Natural killer cell (primary cell): ENCODE results near the gene SP140. TPM values are rescaled to one million over a fixed set of nuclear protein-coding genes. Genes with fewer than 3 reads are reported as not detected.

ENCODE experiments used
- ATAC-seq, 3 donors: fragments of 150-1000 bp in 2 of 3; fragments of 200-7000 bp in 1 of 3; cut with Tn5 transposase; 1 replicate in 1 of 3; 2 replicates in 2 of 3; pipeline ENCODE4 v1.10.0; 2021; ENCODE audit warnings: mild to moderate bottlenecking in 2 of 3, moderate library complexity in 2 of 3
- DNase-seq, 2 donors: peaks; one replicate each; pipeline versions ENCODE4 v3.0.0 to v3.0.0-alpha.2; 2013 to 2021; ENCODE audit warnings: mixed read lengths in 1 of 2
- H3K27ac ChIP-seq: one replicate; pipeline ENCODE4 v1.5.1; 2013; ENCODE audit warnings: mild to moderate bottlenecking, low read length
- H3K27me3 ChIP-seq: one replicate; pipeline ENCODE4 v1.6.1; 2013; ENCODE audit warnings: low read length; ENCODE audit not compliant: control insufficient read depth, insufficient read depth
- H3K36me3 ChIP-seq: one replicate; pipeline ENCODE4 v1.6.1; 2013; ENCODE audit warnings: low read length; ENCODE audit not compliant: control insufficient read depth, insufficient read depth
- H3K4me1 ChIP-seq: one replicate; pipeline ENCODE4 v1.6.1; 2013; ENCODE audit warnings: low read length; ENCODE audit not compliant: control insufficient read depth, insufficient read depth
- H3K4me3 ChIP-seq: one replicate; pipeline ENCODE4 v1.5.1; 2013; ENCODE audit warnings: low read length
- H3K9me3 ChIP-seq: one replicate; pipeline ENCODE4 v1.6.1; 2013; ENCODE audit warnings: low read length; ENCODE audit not compliant: control insufficient read depth, insufficient read depth
- H3K27ac Mint-ChIP-seq, 2 donors: one replicate each; pipeline ENCODE4 v1.8.0; 2022; ENCODE audit warnings: mild to moderate bottlenecking in 2 of 2, mixed read lengths in 2 of 2, moderate library complexity in 1 of 2
- H3K27me3 Mint-ChIP-seq, 2 donors: one replicate each; pipeline ENCODE4 v1.8.0; 2022; ENCODE audit warnings: low read depth in 2 of 2, mixed read lengths in 2 of 2
- H3K36me3 Mint-ChIP-seq: one replicate; pipeline ENCODE4 v1.8.0; 2022; ENCODE audit warnings: mixed read lengths
- H3K4me1 Mint-ChIP-seq, 2 donors: one replicate each; pipeline ENCODE4 v1.8.0; 2022; ENCODE audit warnings: mixed read lengths in 2 of 2
- H3K4me3 Mint-ChIP-seq: one replicate; pipeline ENCODE4 v1.8.0; 2022; ENCODE audit warnings: mild to moderate bottlenecking, moderate library complexity, mixed read lengths
- H3K9me3 Mint-ChIP-seq, 2 donors: one replicate each; pipeline ENCODE4 v1.8.0; 2022; ENCODE audit warnings: mixed read lengths in 2 of 2
- WGBS: methylation state at CpG from one replicate; pipeline ENCODE4 v1.1.7; 2013; ENCODE audit warnings: missing lambda C conversion rate; ENCODE audit not compliant: insufficient coverage; 5-methylcytosine and 5-hydroxymethylcytosine counted together
- intact Hi-C: fragments of 100-400 bp; cut with micrococcal nuclease; formaldehyde crosslinking; loops from one replicate; pipeline ENCODE4 v1.14.2; 2022
- total RNA-seq, 4 donors: library from RNA; stranded (reverse); fragments of 120-200 nt in 1 of 4; gene quantifications; one replicate each; pipeline versions ENCODE4 v1.2.3 to v1.2.4, GENCODE V29; 2013 to 2022
- TF ChIP-seq, protein P1 (sequence below): fragments of 200-600 bp; IDR thresholded peaks from one replicate; pipeline ENCODE4 v1.8.0; 2022; ENCODE audit warnings: antibody characterized with exemption

SP140 gene
- total RNA-seq, 3 donors from 2014 or later (not counting 1 experiment from before 2014, with no cell fraction given): 69.1 to 89.9 (median 77.4) TPM

DNA sequence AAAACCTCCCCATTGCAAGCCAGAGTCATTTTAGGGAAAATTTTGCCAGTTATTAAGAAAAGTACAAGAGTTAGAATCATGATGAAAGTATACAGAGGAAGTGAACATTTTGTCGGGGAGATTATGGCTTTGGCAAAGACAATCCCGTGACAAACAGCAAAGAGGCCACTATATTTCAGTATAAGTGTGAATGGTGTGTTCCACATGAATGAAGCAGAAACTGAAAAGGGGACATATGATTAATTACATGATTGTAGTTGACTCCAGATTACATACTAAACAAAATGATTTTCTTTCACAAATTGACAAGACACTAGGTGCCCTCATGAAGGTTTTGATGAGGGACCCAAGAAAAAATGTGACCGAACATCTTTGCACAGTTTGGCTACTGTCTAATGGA, 42.0 kb downstream of the SP140 start:
- no peak overlapping the region for H3K4me3 Mint-ChIP-seq
- peaks cover 0 to 3% of the 10 kb centered on the region in 2 donors for H3K9me3 Mint-ChIP-seq
- H3K27me3 Mint-ChIP-seq: no peaks in the 10 kb centered on the region
- Histone ChIP-seq H3K4me3 (no peak overlapping the region), H3K9me3 (no peaks in the 10 kb centered on the region), H3K4me1 (no peaks in the 10 kb centered on the region), H3K36me3 (peaks cover 57% of the 10 kb centered on the region), H3K27me3 (no peaks in the 10 kb centered on the region), H3K27ac (peak overlapping the region; percentile 25)
- DNase-seq (no peak), ATAC-seq (no peak)
- H3K36me3 Mint-ChIP-seq: peaks cover 42% of the 10 kb centered on the region
- WGBS: 59% methylated on average over 3 of the region's 3 CpGs
- no peak overlapping the region for H3K27ac Mint-ChIP-seq
- TF ChIP-seq, protein P1, sequence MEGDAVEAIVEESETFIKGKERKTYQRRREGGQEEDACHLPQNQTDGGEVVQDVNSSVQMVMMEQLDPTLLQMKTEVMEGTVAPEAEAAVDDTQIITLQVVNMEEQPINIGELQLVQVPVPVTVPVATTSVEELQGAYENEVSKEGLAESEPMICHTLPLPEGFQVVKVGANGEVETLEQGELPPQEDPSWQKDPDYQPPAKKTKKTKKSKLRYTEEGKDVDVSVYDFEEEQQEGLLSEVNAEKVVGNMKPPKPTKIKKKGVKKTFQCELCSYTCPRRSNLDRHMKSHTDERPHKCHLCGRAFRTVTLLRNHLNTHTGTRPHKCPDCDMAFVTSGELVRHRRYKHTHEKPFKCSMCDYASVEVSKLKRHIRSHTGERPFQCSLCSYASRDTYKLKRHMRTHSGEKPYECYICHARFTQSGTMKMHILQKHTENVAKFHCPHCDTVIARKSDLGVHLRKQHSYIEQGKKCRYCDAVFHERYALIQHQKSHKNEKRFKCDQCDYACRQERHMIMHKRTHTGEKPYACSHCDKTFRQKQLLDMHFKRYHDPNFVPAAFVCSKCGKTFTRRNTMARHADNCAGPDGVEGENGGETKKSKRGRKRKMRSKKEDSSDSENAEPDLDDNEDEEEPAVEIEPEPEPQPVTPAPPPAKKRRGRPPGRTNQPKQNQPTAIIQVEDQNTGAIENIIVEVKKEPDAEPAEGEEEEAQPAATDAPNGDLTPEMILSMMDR: no peak
- peaks cover 7 to 21% of the 10 kb centered on the region in 2 donors for H3K4me1 Mint-ChIP-seq
- intact Hi-C loops: no loop called here

DNA sequence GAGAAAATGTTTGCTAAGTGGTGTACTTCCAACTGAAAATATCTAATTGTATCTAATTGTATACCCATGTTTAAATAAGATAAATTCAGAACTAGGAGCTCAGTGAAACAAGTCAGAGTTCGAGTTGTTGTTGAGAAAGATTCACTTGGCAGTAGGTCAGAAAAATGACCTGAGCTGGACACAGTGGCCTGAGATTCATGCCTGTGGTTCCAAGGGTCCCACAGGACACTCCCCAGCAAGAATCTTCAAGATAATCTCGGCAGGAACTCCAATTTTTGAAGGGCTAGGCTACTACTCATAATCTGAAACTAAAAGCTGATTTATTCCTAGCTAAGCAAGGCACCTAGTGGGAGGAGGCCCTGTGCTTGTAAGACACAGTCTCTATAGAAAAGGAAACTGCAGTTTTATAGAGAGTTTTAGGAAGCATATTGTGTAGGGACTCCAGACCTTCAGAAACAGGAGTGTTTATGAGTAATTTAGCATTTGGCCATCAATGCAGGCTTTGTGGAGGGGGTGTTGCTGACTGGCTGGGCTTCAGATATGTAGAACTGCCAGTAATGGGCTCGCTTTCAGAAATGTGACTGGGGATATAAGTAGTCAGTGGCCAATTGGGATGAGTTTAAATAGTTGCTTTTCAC, 43.2 kb downstream of the SP140 start:
- 89% methylated on average over 3 of the region's 3 CpGs for WGBS
- Histone ChIP-seq H3K4me1 (no peaks in the 10 kb centered on the region), H3K36me3 (peaks cover 63% of the 10 kb centered on the region), H3K27ac (no peak overlapping the region), H3K9me3 (no peaks in the 10 kb centered on the region), H3K4me3 (no peak overlapping the region), H3K27me3 (no peaks in the 10 kb centered on the region)
- Mint-ChIP-seq H3K36me3 (peaks cover 46% of the 10 kb centered on the region), H3K4me3 (no peak overlapping the region), H3K9me3 (peaks cover 0 to 3% of the 10 kb centered on the region in 2 donors), H3K27ac (no peak overlapping the region), H3K27me3 (no peaks in the 10 kb centered on the region), H3K4me1 (peaks cover 0 to 11% of the 10 kb centered on the region in 2 donors)
- ATAC-seq (no peak), DNase-seq (no peak)
- intact Hi-C loops: no loop called here
- TF ChIP-seq, protein P1: no peak

DNA sequence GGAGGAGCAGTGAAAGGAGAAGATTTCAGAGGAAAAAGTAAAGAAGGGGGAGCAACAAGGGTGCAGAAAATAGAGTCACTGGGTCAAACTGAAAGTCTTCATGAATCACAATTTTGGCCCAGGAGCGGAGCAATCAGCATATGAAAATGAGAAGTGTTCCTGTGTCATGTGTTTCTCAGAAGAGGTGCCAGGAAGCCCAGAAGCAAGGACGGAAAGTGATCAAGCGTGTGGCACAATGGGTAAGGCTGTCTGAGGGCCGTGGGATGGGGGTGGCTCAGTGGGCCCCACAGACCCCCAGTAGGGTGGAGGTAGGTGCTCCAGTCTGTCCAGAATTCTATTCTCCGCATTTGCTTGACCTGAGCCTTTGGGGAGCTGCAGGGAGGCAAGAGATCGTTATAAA, 44.2 kb downstream of the SP140 start:
- peaks cover 0 to 2% of the 10 kb centered on the region in 2 donors for H3K4me1 Mint-ChIP-seq
- DNase-seq (no peak), ATAC-seq (no peak)
- H3K9me3 Mint-ChIP-seq: peaks cover 0 to 3% of the 10 kb centered on the region in 2 donors
- Histone ChIP-seq H3K27ac (no peak overlapping the region), H3K4me1 (no peaks in the 10 kb centered on the region), H3K4me3 (no peak overlapping the region), H3K27me3 (no peaks in the 10 kb centered on the region), H3K36me3 (peaks cover 69% of the 10 kb centered on the region), H3K9me3 (no peaks in the 10 kb centered on the region)
- no peaks in the 10 kb centered on the region for H3K27me3 Mint-ChIP-seq
- intact Hi-C loops: no loop called here
- H3K4me3 Mint-ChIP-seq: no peak overlapping the region
- peaks cover 46% of the 10 kb centered on the region for H3K36me3 Mint-ChIP-seq
- TF ChIP-seq, protein P1: no peak
- no peak overlapping the region for H3K27ac Mint-ChIP-seq
- 83% methylated on average over 6 of the region's 6 CpGs for WGBS

DNA sequence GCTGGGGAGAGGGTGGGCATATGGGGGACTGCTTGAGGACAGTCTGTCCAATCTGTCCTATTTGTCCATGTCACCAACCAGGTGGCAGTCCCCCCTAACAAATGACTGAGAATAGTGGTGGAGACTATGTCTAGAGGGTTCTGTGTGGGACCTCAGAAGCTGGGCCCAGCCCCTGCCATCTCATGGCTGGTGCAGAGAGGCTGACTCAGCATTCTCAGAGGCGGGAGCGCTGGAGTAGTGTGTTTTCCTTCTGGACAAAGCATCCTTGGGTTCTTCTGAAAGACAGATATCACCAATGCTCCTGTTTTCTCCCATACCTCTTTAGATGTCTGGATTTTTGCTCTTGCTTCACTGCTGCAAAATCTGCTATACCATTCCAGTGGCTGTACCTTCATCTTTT, 57.4 kb downstream of the SP140 start:
- Mint-ChIP-seq H3K4me3 (no peak overlapping the region), H3K27ac (no peak overlapping the region), H3K27me3 (no peaks in the 10 kb centered on the region), H3K9me3 (no peaks in the 10 kb centered on the region), H3K36me3 (peaks cover 32% of the 10 kb centered on the region), H3K4me1 (peaks cover 0 to 3% of the 10 kb centered on the region in 2 donors)
- 100% methylated on average over 2 of the region's 2 CpGs for WGBS
- Histone ChIP-seq H3K27me3 (no peaks in the 10 kb centered on the region), H3K9me3 (no peaks in the 10 kb centered on the region), H3K4me3 (no peak overlapping the region), H3K36me3 (peaks cover 12% of the 10 kb centered on the region), H3K27ac (no peak overlapping the region), H3K4me1 (no peaks in the 10 kb centered on the region)
- TF ChIP-seq, protein P1: no peak
- intact Hi-C loops: no loop called here
- ATAC-seq: no peak
- DNase-seq: no peak
